HepG2 (cell line): ENCODE measurements around the gene CDCP1.

Experiments used
- CTCF ChIP-seq: sonication (generic); formaldehyde crosslinking; IDR thresholded peaks from 2 replicates; pipeline ENCODE4 v1.5.0; 2020; ENCODE audit warnings: mild to moderate bottlenecking, missing genetic modification reagents, moderate library complexity
- MEF2D ChIP-seq: sonication (generic); formaldehyde crosslinking; IDR thresholded peaks from 2 replicates; pipeline ENCODE4 v1.5.1; 2020; ENCODE audit warnings: mild to moderate bottlenecking, missing genetic modification reagents
- TEAD2 ChIP-seq: sonication (generic); formaldehyde crosslinking; IDR thresholded peaks from 2 replicates; pipeline ENCODE4 v1.9.0; 2021; ENCODE audit warnings: missing genetic modification reagents

DNA sequence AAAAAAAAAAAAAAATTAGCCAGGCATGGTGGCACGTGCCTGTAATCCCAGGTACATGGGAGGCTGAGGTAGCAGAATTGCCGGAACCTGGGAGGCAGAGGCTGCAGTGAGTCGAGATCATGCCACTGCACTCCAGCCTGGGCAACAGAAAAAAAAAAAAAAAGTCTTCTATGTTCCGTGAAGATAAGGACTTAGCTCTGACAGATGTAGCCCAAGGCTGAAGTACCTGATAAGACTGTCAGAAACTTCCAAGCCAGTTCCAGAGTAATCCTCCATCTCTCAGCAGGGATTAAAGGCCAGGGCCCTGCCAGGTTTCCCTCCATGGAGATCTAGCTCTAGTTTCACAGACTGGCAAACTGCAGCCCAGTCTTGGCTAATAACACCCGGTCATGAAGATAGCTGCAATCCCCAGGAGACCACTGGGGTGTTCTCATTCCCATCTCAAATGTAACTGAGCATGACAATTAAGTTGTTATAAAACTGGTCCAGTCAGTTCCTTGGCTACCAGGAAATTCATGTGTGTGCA, 8.5 kb downstream of the CDCP1 start:
- TF ChIP-seq TEAD2 (CRISPR knock-in tag) (no peak), CTCF (CRISPR knock-in tag) (no peak), MEF2D (CRISPR knock-in tag) (no peak)
